T-helper 1 cell treated with Interleukin-12 subunit alpha and Interleukin-12 subunit beta and Interleukin-4 antibody, amounts not matched to agents 30 μg/mL and 1 μg/mL, for 36 hours (primary cell): ENCODE measurements around the gene LRRC32.

ENCODE experiments used
- H3K27ac Mint-ChIP-seq: one replicate; pipeline ENCODE4 v1.8.0; 2021; ENCODE audit warnings: mild to moderate bottlenecking, mixed read lengths
- H3K27me3 Mint-ChIP-seq: one replicate; pipeline ENCODE4 v1.8.0; 2021; ENCODE audit warnings: low read depth, mixed read lengths
- H3K36me3 Mint-ChIP-seq: one replicate; pipeline ENCODE4 v1.8.0; 2021; ENCODE audit warnings: low read depth, mixed read lengths
- H3K4me1 Mint-ChIP-seq: one replicate; pipeline ENCODE4 v1.8.0; 2021; ENCODE audit warnings: low read depth, mixed read lengths
- H3K4me3 Mint-ChIP-seq: one replicate; pipeline ENCODE4 v1.8.0; 2021; ENCODE audit warnings: mild to moderate bottlenecking, moderate library complexity, mixed read lengths
- H3K9me3 Mint-ChIP-seq: one replicate; pipeline ENCODE4 v1.8.0; 2021; ENCODE audit warnings: mixed read lengths

LRRC32 gene

GRCh38 chr11:76629853-76630599 lies 40.5 kb downstream of the LRRC32 start:
- Mint-ChIP-seq H3K9me3 (peaks cover 12% of the 10 kb centered on the region), H3K27me3 (peaks cover 9% of the 10 kb centered on the region), H3K4me3 (peak overlapping the region; percentile 1), H3K36me3 (peaks cover 9% of the 10 kb centered on the region), H3K27ac (peak overlapping the region; percentile 53), H3K4me1 (peaks cover 42% of the 10 kb centered on the region)

DNA sequence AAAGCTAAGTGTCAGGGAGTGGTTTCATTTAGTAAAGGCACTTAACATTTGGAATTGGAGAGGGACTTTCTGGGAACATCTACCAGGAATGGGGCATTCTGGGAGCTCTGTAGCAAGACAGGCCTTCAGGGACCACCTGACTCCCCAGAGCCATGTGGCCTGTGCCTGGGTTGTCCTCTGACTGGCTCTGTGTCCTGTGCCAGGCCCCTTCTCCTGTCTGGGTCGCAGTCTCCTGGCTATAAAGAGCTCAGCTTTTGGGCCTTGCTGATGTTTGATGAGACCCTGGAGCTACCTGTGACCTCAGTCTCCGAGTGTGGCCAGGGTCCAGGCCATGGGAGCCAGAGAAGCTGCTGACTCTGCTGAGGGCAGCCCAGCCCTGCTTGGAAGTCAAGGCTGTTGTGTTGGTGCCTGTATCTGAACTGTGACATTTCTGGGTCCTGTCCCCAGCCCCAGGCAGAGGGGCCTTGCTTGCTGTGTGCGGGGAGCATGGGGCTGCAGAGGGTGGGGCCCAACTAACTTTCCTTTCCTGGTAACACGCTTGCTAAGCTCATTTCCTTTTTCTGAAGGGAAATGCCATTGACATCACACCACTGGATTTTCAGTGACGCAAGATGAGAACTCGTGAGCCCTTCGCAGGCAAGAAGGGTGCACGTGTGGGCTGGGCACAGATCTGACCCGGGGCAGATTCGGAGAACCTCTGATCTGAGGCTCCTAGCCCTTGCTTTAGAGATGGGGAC lies 41.3 kb downstream of the LRRC32 start:
- Mint-ChIP-seq H3K36me3 (peaks cover 9% of the 10 kb centered on the region), H3K27ac (peak overlapping the region; percentile 53), H3K4me1 (peaks cover 42% of the 10 kb centered on the region), H3K9me3 (peaks cover 12% of the 10 kb centered on the region), H3K4me3 (peak overlapping the region; percentile 36), H3K27me3 (peaks cover 8% of the 10 kb centered on the region)

GRCh38 chr11:76628408-76628947 lies 42.1 kb downstream of the LRRC32 start:
- H3K4me3 Mint-ChIP-seq = no peak overlapping the region
- H3K27ac Mint-ChIP-seq = peak overlapping the region; percentile 38
- H3K27me3 Mint-ChIP-seq = peaks cover 5% of the 10 kb centered on the region
- H3K36me3 Mint-ChIP-seq = peaks cover 9% of the 10 kb centered on the region
- peaks cover 42% of the 10 kb centered on the region for H3K4me1 Mint-ChIP-seq
- H3K9me3 Mint-ChIP-seq = peaks cover 12% of the 10 kb centered on the region

DNA sequence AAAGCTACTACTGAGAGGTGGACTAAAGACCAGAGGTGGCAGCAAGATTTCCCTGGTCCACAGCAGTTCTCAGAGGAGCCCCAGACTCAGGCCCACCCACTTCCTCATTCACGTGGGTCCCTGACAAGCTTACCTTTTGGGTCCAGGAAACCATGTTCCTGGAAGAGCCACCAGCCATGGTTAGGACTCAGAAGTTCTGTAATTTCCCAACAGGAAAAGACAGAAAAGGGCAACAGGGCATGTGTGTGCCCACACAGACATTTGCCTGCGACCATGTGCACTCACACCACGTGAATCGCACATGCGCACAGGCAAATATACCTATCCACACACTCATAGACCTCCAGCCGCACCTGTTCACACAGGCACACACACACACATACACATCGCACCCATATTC lies 42.9 kb downstream of the LRRC32 start:
- Mint-ChIP-seq H3K27me3 (peaks cover 5% of the 10 kb centered on the region), H3K4me3 (peak overlapping the region; percentile 0), H3K9me3 (peaks cover 12% of the 10 kb centered on the region), H3K27ac (peak overlapping the region; percentile 29), H3K4me1 (peaks cover 41% of the 10 kb centered on the region), H3K36me3 (peaks cover 9% of the 10 kb centered on the region)

- H3K36me3 Mint-ChIP-seq = peaks cover 9% of the 10 kb centered on the region
- H3K9me3 Mint-ChIP-seq = peaks cover 12% of the 10 kb centered on the region
- peaks cover 38% of the 10 kb centered on the region for H3K4me1 Mint-ChIP-seq
- H3K27ac Mint-ChIP-seq = peak overlapping the region; percentile 76
- H3K4me3 Mint-ChIP-seq = peak overlapping the region; percentile 58
- peaks cover 9% of the 10 kb centered on the region for H3K27me3 Mint-ChIP-seq
These were observed 43.6 kb downstream of the LRRC32 start for GRCh38 chr11:76626921-76627401.

DNA sequence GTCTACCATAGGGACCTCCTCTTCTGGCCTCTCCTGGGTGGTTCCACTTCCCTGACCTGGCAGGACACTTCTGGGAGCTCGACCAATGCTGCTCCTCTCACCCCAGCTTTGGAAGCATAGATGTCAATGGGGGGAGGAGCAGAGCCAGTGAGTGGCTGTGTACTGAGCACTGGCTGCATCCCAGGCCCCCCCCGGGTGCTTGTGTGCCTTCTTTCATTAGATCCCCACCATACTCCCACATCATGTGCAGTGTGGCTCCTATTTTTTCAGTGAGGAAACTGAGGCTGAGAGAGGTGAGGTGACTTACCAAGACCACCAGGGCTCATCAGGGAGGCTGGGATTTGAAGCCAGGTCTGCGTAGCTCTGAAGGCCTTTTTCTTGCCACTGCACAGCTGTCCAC lies 44.3 kb downstream of the LRRC32 start:
- Mint-ChIP-seq H3K36me3 (peaks cover 8% of the 10 kb centered on the region), H3K4me3 (no peak overlapping the region), H3K27me3 (peaks cover 9% of the 10 kb centered on the region), H3K27ac (no peak overlapping the region), H3K4me1 (peaks cover 37% of the 10 kb centered on the region), H3K9me3 (peaks cover 12% of the 10 kb centered on the region)

- peaks cover 12% of the 10 kb centered on the region for H3K9me3 Mint-ChIP-seq
- peaks cover 8% of the 10 kb centered on the region for H3K36me3 Mint-ChIP-seq
- H3K27ac Mint-ChIP-seq = no peak overlapping the region
- peaks cover 37% of the 10 kb centered on the region for H3K4me1 Mint-ChIP-seq
- H3K4me3 Mint-ChIP-seq = no peak overlapping the region
- peaks cover 9% of the 10 kb centered on the region for H3K27me3 Mint-ChIP-seq
These were observed 44.9 kb downstream of the LRRC32 start for GRCh38 chr11:76625472-76626186.

DNA sequence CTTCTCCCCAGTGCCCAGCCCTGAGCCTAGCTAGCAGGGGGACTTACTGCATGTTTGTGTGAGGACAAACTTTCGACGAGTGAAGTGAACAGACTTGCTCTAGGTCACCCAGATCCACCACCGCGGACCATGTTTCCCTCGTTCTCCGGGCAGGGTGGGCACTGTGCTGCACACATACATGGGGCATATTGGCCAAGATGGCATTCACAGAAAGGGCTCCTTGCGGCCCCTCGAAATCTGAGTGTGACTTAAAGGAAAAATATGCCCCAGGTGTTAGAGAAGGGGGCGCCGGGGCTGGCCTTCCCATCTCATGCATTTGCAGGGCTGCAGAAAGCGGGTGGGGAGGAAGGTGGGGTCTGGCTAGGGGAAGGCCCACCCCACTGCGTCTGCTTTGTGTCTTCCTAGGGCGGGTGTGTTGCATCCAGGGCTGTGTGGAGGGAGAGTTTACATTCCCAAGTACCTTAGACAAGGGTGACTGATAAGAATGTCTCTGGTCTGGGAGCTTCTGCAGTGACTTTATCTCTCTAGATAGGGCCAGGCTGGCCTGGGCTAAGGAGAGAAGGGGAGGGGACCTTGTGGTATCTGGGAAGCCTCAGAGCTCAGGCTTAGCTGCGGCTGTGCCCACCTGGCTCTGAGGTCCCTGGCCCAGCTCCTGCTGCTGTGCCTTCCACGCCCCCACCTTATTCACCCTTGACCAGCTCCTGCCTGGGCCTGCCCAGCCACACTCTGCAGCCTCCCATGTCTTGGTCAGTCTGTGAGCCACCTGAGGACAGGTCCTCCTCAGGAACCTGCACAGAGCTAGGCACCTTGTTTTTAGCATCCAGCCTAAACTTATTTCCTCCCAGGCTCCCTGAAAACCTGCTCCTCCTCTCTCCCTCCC lies 45.8 kb downstream of the LRRC32 start:
- Mint-ChIP-seq H3K4me3 (no peak overlapping the region), H3K36me3 (peaks cover 8% of the 10 kb centered on the region), H3K27me3 (peaks cover 9% of the 10 kb centered on the region), H3K4me1 (peaks cover 28% of the 10 kb centered on the region), H3K9me3 (peaks cover 12% of the 10 kb centered on the region), H3K27ac (no peak overlapping the region)

GRCh38 chr11:76623884-76624419 lies 46.6 kb downstream of the LRRC32 start:
- no peak overlapping the region for H3K27ac Mint-ChIP-seq
- no peak overlapping the region for H3K4me3 Mint-ChIP-seq
- H3K9me3 Mint-ChIP-seq = peaks cover 12% of the 10 kb centered on the region
- peaks cover 9% of the 10 kb centered on the region for H3K27me3 Mint-ChIP-seq
- peaks cover 21% of the 10 kb centered on the region for H3K4me1 Mint-ChIP-seq
- peaks cover 8% of the 10 kb centered on the region for H3K36me3 Mint-ChIP-seq

GRCh38 chr11:76623171-76623883 lies 47.2 kb downstream of the LRRC32 start:
- no peak overlapping the region for H3K4me3 Mint-ChIP-seq
- H3K27ac Mint-ChIP-seq = no peak overlapping the region
- H3K36me3 Mint-ChIP-seq = peaks cover 8% of the 10 kb centered on the region
- peaks cover 9% of the 10 kb centered on the region for H3K27me3 Mint-ChIP-seq
- H3K9me3 Mint-ChIP-seq = peaks cover 19% of the 10 kb centered on the region
- H3K4me1 Mint-ChIP-seq = peaks cover 16% of the 10 kb centered on the region

DNA sequence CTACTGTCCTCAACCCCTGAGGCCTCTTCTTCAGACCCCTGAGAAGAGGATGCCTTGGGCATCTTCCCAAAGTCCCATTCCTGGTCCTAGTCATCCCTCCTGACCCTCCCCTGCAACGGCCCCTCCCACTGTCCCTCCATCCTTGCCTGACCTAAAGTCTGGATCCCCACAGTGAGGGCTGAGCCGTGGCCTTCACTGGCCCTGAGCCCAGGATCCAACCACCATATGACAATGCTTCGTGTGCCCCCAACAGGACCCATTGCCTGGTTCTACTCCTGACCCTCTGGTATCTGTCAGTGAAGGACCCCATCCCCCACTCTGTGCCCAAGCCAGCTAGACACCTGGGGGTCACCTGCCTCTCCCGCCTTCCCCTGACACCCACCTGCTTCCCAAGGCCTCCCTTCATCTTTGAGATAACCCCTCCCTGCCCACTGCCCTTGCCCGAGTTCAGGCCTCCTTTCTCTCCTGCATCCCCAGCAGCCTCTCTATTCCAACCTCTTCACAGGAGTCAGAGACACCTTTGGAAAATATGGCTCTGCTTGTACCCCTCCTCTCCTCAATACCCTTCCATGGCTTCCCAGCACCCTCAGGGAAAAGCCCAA lies 48.0 kb downstream of the LRRC32 start:
- peaks cover 9% of the 10 kb centered on the region for H3K27me3 Mint-ChIP-seq
- peak overlapping the region; percentile 14 for H3K27ac Mint-ChIP-seq
- no peak overlapping the region for H3K4me3 Mint-ChIP-seq
- H3K36me3 Mint-ChIP-seq = peaks cover 8% of the 10 kb centered on the region
- peaks cover 19% of the 10 kb centered on the region for H3K9me3 Mint-ChIP-seq
- H3K4me1 Mint-ChIP-seq = peaks cover 11% of the 10 kb centered on the region

DNA sequence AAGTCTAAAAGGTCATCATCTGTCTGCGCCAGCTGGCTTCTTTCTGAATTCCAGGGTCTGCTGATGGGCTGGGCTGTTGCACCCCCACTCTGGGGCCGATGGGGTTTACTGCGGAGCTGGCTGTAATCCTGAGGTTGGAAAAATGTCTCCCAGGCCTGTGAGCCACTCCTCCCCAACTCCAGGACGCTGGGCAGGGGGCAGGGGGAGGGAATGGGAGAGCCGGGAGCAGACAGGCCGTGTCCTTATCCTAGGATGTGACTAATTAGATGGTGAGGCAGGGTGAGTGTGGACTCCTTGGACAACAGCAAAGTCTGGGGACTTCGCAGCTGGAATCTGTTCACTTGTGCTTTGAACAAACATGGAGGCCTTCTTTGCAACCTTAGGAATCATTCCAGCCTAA lies 48.7 kb downstream of the LRRC32 start:
- H3K4me1 Mint-ChIP-seq = peaks cover 5% of the 10 kb centered on the region
- H3K36me3 Mint-ChIP-seq = peaks cover 8% of the 10 kb centered on the region
- peaks cover 9% of the 10 kb centered on the region for H3K27me3 Mint-ChIP-seq
- peaks cover 19% of the 10 kb centered on the region for H3K9me3 Mint-ChIP-seq
- H3K27ac Mint-ChIP-seq = no peak overlapping the region
- no peak overlapping the region for H3K4me3 Mint-ChIP-seq

DNA sequence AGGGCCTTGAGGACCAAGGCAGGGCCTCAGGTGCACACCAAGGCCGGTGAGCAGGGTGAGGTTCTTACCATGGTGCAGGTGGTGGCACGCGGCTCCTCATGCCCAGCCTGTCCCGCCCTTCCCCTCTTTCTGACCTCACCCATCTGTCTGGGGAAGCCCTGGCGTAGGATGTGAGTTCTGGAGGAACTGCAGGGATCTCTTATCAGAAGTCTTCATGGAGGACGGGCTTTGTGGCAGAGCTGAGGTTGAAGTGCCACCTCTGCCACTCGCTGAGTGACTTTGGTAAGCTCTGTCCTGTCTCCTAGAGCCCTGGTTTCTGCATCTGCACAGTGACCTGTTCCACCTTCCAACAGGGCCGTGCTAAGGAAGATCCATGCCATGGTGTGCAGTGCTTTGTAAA lies 49.1 kb downstream of the LRRC32 start:
- peaks cover 8% of the 10 kb centered on the region for H3K36me3 Mint-ChIP-seq
- peaks cover 19% of the 10 kb centered on the region for H3K9me3 Mint-ChIP-seq
- no peak overlapping the region for H3K4me3 Mint-ChIP-seq
- peaks cover 12% of the 10 kb centered on the region for H3K27me3 Mint-ChIP-seq
- no peak overlapping the region for H3K27ac Mint-ChIP-seq
- H3K4me1 Mint-ChIP-seq = peaks cover 4% of the 10 kb centered on the region
